Trophoblast cell (in vitro differentiated cells and primary cell): ENCODE measurements around the gene MACROH2A1.
A peak's percentile ranks its signal among the peaks of the same experiment; 100 is the strongest.

Source experiments
- DNase-seq, 2 donors: peaks; one replicate each; pipeline ENCODE4 v3.0.0-alpha.2; 2016
- H2AFZ ChIP-seq: 2 replicates; pipeline ENCODE4 v1.6.1; 2013; ENCODE audit warnings: low read length, moderate library complexity, mild to moderate bottlenecking; ENCODE audit not compliant: insufficient read depth, poor library complexity
- H2AK5ac ChIP-seq: 2 replicates; pipeline ENCODE4 v1.6.1; 2013; ENCODE audit warnings: mild to moderate bottlenecking, low read length
- H2BK120ac ChIP-seq: 2 replicates; pipeline ENCODE4 v1.6.1; 2013; ENCODE audit warnings: low read length, mild to moderate bottlenecking, moderate library complexity; ENCODE audit not compliant: insufficient read depth, poor library complexity
- H2BK12ac ChIP-seq: 2 replicates; pipeline ENCODE4 v1.6.1; 2013; ENCODE audit warnings: mild to moderate bottlenecking, low read length, moderate library complexity
- H2BK5ac ChIP-seq: 2 replicates; pipeline ENCODE4 v1.6.1; 2013; ENCODE audit warnings: low read length, low read depth, moderate library complexity, mild to moderate bottlenecking; ENCODE audit not compliant: poor library complexity
- H3K14ac ChIP-seq: 2 replicates; pipeline ENCODE4 v1.6.1; 2013; ENCODE audit warnings: mild to moderate bottlenecking, low read length
- H3K18ac ChIP-seq: 2 replicates; pipeline ENCODE4 v1.6.1; 2013; ENCODE audit warnings: mild to moderate bottlenecking, low read length
- H3K23ac ChIP-seq: 2 replicates; pipeline ENCODE4 v1.6.1; 2013; ENCODE audit warnings: low read length
- H3K27ac ChIP-seq: 2 replicates; pipeline ENCODE4 v1.5.1; 2013; ENCODE audit warnings: low read depth, mild to moderate bottlenecking, inconsistent platforms, low read length, moderate library complexity
- H3K27me3 ChIP-seq: 2 replicates; pipeline ENCODE4 v1.6.1; 2013; ENCODE audit warnings: inconsistent platforms, mild to moderate bottlenecking, low read length, moderate library complexity; ENCODE audit not compliant: insufficient read depth
- H3K36me3 ChIP-seq, 2 experiments: 1 replicate in 1 of 2; 2 replicates in 1 of 2; pipeline ENCODE4 v1.6.1; 2013; ENCODE audit warnings: low read length in 2 of 2, mild to moderate bottlenecking in 2 of 2, moderate library complexity in 1 of 2; ENCODE audit not compliant: insufficient read depth in 2 of 2, control insufficient read depth in 1 of 2
- H3K4ac ChIP-seq: 2 replicates; pipeline ENCODE4 v1.6.1; 2013; ENCODE audit warnings: low read depth, mild to moderate bottlenecking, low read length, moderate library complexity
- H3K4me1 ChIP-seq, 2 experiments: 1 replicate in 1 of 2; 2 replicates in 1 of 2; pipeline ENCODE4 v1.6.1; 2013; ENCODE audit warnings: low read length in 2 of 2, mild to moderate bottlenecking in 2 of 2, moderate library complexity in 1 of 2; ENCODE audit not compliant: insufficient read depth in 2 of 2, control insufficient read depth in 1 of 2
- H3K4me2 ChIP-seq: 2 replicates; pipeline ENCODE4 v1.6.1; 2013; ENCODE audit warnings: inconsistent platforms, mild to moderate bottlenecking, low read length, moderate library complexity
- H3K4me3 ChIP-seq: 2 replicates; pipeline ENCODE4 v1.5.1; 2013; ENCODE audit warnings: mild to moderate bottlenecking, low read depth, low read length, inconsistent platforms
- H3K79me1 ChIP-seq: one replicate; pipeline ENCODE4 v1.6.1; 2013; ENCODE audit warnings: low read length
- H3K79me2 ChIP-seq: 2 replicates; pipeline ENCODE4 v1.6.1; 2013; ENCODE audit warnings: low read length, mild to moderate bottlenecking; ENCODE audit not compliant: control insufficient read depth, insufficient read depth, poor library complexity
- H3K9ac ChIP-seq: 2 replicates; pipeline ENCODE4 v1.6.1; 2013; ENCODE audit warnings: mild to moderate bottlenecking, low read length
- H3K9me3 ChIP-seq: 2 replicates; pipeline ENCODE4 v1.6.1; 2013; ENCODE audit warnings: low read depth, mild to moderate bottlenecking, control low read depth, inconsistent platforms, low read length; ENCODE audit not compliant: insufficient read depth
- H4K12ac ChIP-seq: 2 replicates; pipeline ENCODE4 v1.6.1; 2013; ENCODE audit warnings: low read depth, mild to moderate bottlenecking, low read length, moderate library complexity
- H4K8ac ChIP-seq: 2 replicates; pipeline ENCODE4 v1.6.1; 2013; ENCODE audit warnings: low read depth, mild to moderate bottlenecking, low read length, moderate library complexity
- H4K91ac ChIP-seq: one replicate; pipeline ENCODE4 v1.6.1; 2013; ENCODE audit warnings: low read depth, mild to moderate bottlenecking, low read length, moderate library complexity
- WGBS: extraction: QIAGEN DNeasy Blood & Tissue Kit; methylation state at CpG from one replicate; pipeline ENCODE4 v1.1.7; 2013; ENCODE audit warnings: missing lambda C conversion rate; ENCODE audit not compliant: insufficient read length, insufficient coverage; ENCODE audit errors: extremely low coverage; 5-methylcytosine and 5-hydroxymethylcytosine counted together

The MACROH2A1 gene

GRCh38 chr5:135443161-135443960, 44.3 kb upstream of the MACROH2A1 start:
- H3K23ac ChIP-seq, result no peak overlapping the region
- no peak overlapping the region for H2BK12ac ChIP-seq
- H4K91ac ChIP-seq, result no peak overlapping the region
- no peaks in the 10 kb centered on the region for H3K79me2 ChIP-seq
- no CpG with 5 or more reads among the region's 6 CpGs for WGBS
- no peak overlapping the region for H3K9ac ChIP-seq
- H3K4me2 ChIP-seq, result no peak overlapping the region
- no peaks in the 10 kb centered on the region for H3K9me3 ChIP-seq
- H3K4me1 ChIP-seq, result peaks cover 22 to 28% of the 10 kb centered on the region in 2 experiments
- no peaks in the 10 kb centered on the region for H3K27me3 ChIP-seq
- DNase-seq, result no peak
- H2AFZ ChIP-seq, result peak overlapping the region; percentile 12
- H4K8ac ChIP-seq, result no peak overlapping the region
- no peak overlapping the region for H3K4me3 ChIP-seq
- no peak overlapping the region for H4K12ac ChIP-seq
- no peak overlapping the region for H3K18ac ChIP-seq
- peak overlapping the region; percentile 22 for H3K14ac ChIP-seq
- no peak overlapping the region for H3K4ac ChIP-seq
- H2BK5ac ChIP-seq, result no peak overlapping the region
- no peak overlapping the region for H3K27ac ChIP-seq
- H3K36me3 ChIP-seq, result no peaks in the 10 kb centered on the region
- H2AK5ac ChIP-seq, result no peak overlapping the region
- peaks cover 3% of the 10 kb centered on the region for H3K79me1 ChIP-seq
- no peak overlapping the region for H2BK120ac ChIP-seq

- H2AK5ac ChIP-seq, result no peak overlapping the region
- no peak overlapping the region for H3K9ac ChIP-seq
- no peaks in the 10 kb centered on the region for H3K79me2 ChIP-seq
- H3K4ac ChIP-seq, result no peak overlapping the region
- no CpG with 5 or more reads among the region's 8 CpGs for WGBS
- no peak overlapping the region for H4K12ac ChIP-seq
- peak in 1 of 2 donors; percentile 37 for DNase-seq
- no peak overlapping the region for H3K18ac ChIP-seq
- H2BK12ac ChIP-seq, result no peak overlapping the region
- H2AFZ ChIP-seq, result no peak overlapping the region
- H3K4me3 ChIP-seq, result peak overlapping the region; percentile 4
- H3K79me1 ChIP-seq, result peaks cover 3% of the 10 kb centered on the region
- H3K27ac ChIP-seq, result no peak overlapping the region
- no peaks in the 10 kb centered on the region for H3K36me3 ChIP-seq
- no peaks in the 10 kb centered on the region for H3K9me3 ChIP-seq
- no peak overlapping the region for H4K8ac ChIP-seq
- no peak overlapping the region for H2BK120ac ChIP-seq
- no peak overlapping the region for H3K14ac ChIP-seq
- peaks cover 24 to 29% of the 10 kb centered on the region in 2 experiments for H3K4me1 ChIP-seq
- no peak overlapping the region for H3K4me2 ChIP-seq
- no peak overlapping the region for H2BK5ac ChIP-seq
- H4K91ac ChIP-seq, result no peak overlapping the region
- no peak overlapping the region for H3K23ac ChIP-seq
- no peaks in the 10 kb centered on the region for H3K27me3 ChIP-seq
Measured at GRCh38 chr5:135442431-135443160, 43.6 kb upstream of the MACROH2A1 start.

- Histone ChIP-seq H4K91ac (no peak overlapping the region), H3K27me3 (no peaks in the 10 kb centered on the region)
Measured at GRCh38 chr5:135441919-135442318, 42.9 kb upstream of the MACROH2A1 start.

DNA sequence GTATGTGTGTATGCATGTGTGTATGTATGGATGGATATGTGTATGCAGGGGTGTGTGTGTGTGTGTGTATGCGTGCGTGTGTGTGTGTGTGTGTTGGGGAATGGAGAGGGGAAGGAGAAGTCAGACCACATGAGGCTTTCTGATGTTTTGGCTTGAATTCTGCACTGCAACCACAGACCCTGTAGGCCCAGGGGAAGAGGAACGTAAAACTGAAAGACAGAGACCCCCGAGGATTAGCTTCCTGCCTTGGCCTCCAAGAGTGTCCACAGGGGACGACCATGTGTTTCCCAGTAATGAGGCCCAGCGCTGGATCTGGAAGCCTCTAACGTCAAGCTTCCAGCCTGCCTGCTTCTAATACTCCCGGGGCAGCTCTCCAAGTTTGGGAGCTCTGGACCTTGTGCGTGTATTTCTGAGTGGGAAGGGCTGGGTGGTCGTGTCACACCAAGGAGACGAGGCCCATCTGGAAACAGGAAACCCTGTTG, 42.4 kb upstream of the MACROH2A1 start:
- no peak overlapping the region for H3K9ac ChIP-seq
- no peak overlapping the region for H4K12ac ChIP-seq
- H2AK5ac ChIP-seq, result no peak overlapping the region
- no peak overlapping the region for H3K4me2 ChIP-seq
- H3K23ac ChIP-seq, result no peak overlapping the region
- H2BK5ac ChIP-seq, result no peak overlapping the region
- no peaks in the 10 kb centered on the region for H3K79me2 ChIP-seq
- H2AFZ ChIP-seq, result no peak overlapping the region
- H3K14ac ChIP-seq, result no peak overlapping the region
- no CpG with 5 or more reads among the region's 11 CpGs for WGBS
- H3K9me3 ChIP-seq, result no peaks in the 10 kb centered on the region
- H3K79me1 ChIP-seq, result peaks cover 5% of the 10 kb centered on the region
- H3K4me1 ChIP-seq, result peaks cover 32 to 37% of the 10 kb centered on the region in 2 experiments
- no peak for DNase-seq
- no peak overlapping the region for H3K18ac ChIP-seq
- H3K4ac ChIP-seq, result no peak overlapping the region
- no peak overlapping the region for H3K4me3 ChIP-seq
- no peaks in the 10 kb centered on the region for H3K27me3 ChIP-seq
- H2BK120ac ChIP-seq, result no peak overlapping the region
- no peaks in the 10 kb centered on the region for H3K36me3 ChIP-seq
- H3K27ac ChIP-seq, result no peak overlapping the region
- no peak overlapping the region for H2BK12ac ChIP-seq
- no peak overlapping the region for H4K8ac ChIP-seq
- H4K91ac ChIP-seq, result no peak overlapping the region

More at GRCh38 chr5:135441919-135442318, 42.9 kb upstream of the MACROH2A1 start:
- Histone ChIP-seq H3K79me2 (no peaks in the 10 kb centered on the region), H3K18ac (no peak overlapping the region), H3K4me3 (no peak overlapping the region), H2AFZ (no peak overlapping the region), H2BK120ac (no peak overlapping the region), H4K12ac (no peak overlapping the region), H2BK12ac (no peak overlapping the region), H2BK5ac (no peak overlapping the region), H4K8ac (no peak overlapping the region), H3K79me1 (peaks cover 3% of the 10 kb centered on the region), H3K36me3 (no peaks in the 10 kb centered on the region), H2AK5ac (no peak overlapping the region), H3K27ac (no peak overlapping the region), H3K4me1 (peaks cover 29 to 33% of the 10 kb centered on the region in 2 experiments), H3K9ac (no peak overlapping the region), H3K14ac (no peak overlapping the region), H3K4ac (no peak overlapping the region), H3K9me3 (no peaks in the 10 kb centered on the region), H3K4me2 (no peak overlapping the region), H3K23ac (no peak overlapping the region)
- no peak for DNase-seq
- no CpG with 5 or more reads among the region's 4 CpGs for WGBS
